GM19463 (cell line): ENCODE data around the gene LGR6.

ENCODE experiments used
- ATAC-seq: cut with Tn5 transposase; IDR thresholded peaks from one replicate; pipeline ENCODE4 v1.9.1; 2021; ENCODE audit warnings: mild to moderate bottlenecking, moderate library complexity; ENCODE audit not compliant: unreplicated experiment

The LGR6 gene

DNA sequence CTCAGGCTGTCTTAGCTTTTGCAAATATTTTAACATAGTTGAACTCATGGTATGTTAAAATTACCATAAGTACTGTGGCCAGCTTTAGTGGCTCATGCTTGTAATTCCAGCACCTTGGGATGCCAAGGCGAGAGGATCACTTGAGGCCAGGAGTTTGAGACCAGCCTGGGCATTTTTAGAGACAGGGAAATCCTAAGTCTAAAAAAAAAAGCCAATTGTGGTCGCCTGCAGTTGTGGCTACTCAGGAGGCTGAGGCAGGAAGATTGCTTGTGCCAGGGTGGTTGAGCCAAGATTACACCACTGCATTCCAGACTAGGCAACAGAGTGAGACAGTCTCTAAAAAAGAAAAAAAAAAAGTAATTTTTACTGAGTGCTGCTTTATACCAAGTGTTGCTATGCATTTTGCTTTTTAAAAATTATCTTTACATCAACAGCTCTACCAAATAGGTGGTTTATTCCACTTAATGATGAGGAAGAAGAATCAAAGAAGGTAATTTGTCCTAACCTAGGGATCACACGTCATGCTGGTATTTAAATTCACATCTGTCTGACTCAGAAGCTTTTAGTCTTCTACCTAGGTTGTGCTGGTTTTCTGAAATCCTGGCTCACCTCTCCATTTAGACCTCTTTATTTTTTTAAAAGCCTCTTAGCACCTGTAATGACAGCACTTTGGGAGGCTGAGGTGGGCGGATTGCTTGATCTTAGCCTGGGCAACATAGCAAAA is 171.7 kb downstream of the LGR6 start:
- no peak for ATAC-seq

DNA sequence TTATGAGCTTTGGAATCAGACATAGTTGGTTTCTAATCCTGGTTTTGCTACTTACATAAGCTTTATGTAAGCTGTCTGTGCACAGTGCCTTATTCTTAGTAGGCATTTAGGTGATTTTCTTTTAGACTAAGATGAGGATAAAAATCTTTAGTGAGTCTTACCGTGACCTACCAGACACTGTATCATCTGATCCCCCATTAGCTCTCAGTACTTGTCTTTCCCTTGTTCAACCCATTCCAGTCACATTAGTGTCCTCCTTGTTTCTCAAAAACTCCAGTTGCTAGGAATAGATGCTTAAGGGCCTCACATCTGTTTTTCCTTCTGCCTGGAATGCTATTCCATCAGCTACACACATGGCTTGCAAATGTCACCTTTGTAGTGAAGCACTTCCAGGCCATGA is 173.7 kb downstream of the LGR6 start:
- no peak for ATAC-seq
